Vagina (tissue), 2 donors: ENCODE measurements around the gene PIP5K1B.

Experiments
- POLR2A ChIP-seq, 2 donors: fragments of 450-650 bp; IDR thresholded peaks; one replicate each; pipeline ENCODE4 v1.6.1; 2017; ENCODE audit warnings: antibody characterized with exemption in 2 of 2, mild to moderate bottlenecking in 2 of 2, moderate library complexity in 2 of 2
- POLR2AphosphoS5 ChIP-seq, 2 donors: sonication (generic); formaldehyde crosslinking; IDR thresholded peaks; one replicate each; pipeline ENCODE4 v1.9.0; 2017; ENCODE audit warnings: antibody characterized with exemption in 2 of 2, mild to moderate bottlenecking in 2 of 2, low read depth in 1 of 2; ENCODE audit not compliant: insufficient read depth in 1 of 2
- TF ChIP-seq, protein P1 (sequence below), 3 experiments: fragments of 450-650 bp in 2 of 3; fragments of 200-600 bp in 1 of 3; sonication (generic) in 1 of 3; IDR thresholded peaks; one replicate each; pipeline ENCODE4 v1.5.1; 2017 to 2019; ENCODE audit warnings: antibody characterized with exemption in 3 of 3, mild to moderate bottlenecking in 2 of 3, moderate library complexity in 2 of 3

DNA sequence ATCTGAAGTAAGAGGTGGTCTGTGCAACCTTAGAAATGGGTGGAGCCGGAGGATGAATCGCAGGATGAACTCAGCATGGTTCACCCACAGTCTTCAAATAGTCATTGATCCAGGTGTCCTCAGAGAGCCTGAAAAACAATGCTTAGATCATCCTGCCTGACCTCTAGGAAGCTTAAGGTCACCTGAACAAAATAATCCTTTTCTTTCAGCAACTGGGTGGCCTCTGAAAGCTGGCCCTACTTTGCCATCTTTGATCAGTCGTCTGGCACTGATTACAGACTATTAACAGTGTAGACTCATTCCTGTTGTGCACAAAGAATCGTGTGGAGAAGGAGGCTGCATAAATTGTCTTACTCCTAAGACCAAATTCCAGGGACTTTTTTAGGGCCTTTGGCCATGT, 50.7 kb downstream of the PIP5K1B start:
- TF ChIP-seq, protein P1, sequence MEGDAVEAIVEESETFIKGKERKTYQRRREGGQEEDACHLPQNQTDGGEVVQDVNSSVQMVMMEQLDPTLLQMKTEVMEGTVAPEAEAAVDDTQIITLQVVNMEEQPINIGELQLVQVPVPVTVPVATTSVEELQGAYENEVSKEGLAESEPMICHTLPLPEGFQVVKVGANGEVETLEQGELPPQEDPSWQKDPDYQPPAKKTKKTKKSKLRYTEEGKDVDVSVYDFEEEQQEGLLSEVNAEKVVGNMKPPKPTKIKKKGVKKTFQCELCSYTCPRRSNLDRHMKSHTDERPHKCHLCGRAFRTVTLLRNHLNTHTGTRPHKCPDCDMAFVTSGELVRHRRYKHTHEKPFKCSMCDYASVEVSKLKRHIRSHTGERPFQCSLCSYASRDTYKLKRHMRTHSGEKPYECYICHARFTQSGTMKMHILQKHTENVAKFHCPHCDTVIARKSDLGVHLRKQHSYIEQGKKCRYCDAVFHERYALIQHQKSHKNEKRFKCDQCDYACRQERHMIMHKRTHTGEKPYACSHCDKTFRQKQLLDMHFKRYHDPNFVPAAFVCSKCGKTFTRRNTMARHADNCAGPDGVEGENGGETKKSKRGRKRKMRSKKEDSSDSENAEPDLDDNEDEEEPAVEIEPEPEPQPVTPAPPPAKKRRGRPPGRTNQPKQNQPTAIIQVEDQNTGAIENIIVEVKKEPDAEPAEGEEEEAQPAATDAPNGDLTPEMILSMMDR (IDR thresholded peaks at IDR 0.05), result no peak
- TF ChIP-seq POLR2A (IDR thresholded peaks at IDR 0.05), result no peak
- TF ChIP-seq POLR2AphosphoS5 (IDR thresholded peaks at IDR 0.05; ENCODE audit: insufficient read depth in 1 of 2, low read depth in 1 of 2), result no peak
